Peyer's patch (tissue), 4 donors: ENCODE measurements around the gene ARMC3. TPM values are rescaled to one million over a fixed set of nuclear protein-coding genes. Genes with fewer than 3 reads are reported as not detected.
A peak's percentile ranks its signal among the peaks of the same experiment; 100 is the strongest.

Experiments
- DNase-seq, 3 donors: peaks; one replicate each; pipeline ENCODE4 v3.0.0-alpha.2; 2017 to 2019
- H3K27ac ChIP-seq, 4 donors: fragments of 200-600 bp; sonication (generic); one replicate each; pipeline ENCODE4 v1.5.1; 2016 to 2019
- H3K27me3 ChIP-seq, 2 donors: fragments of 200-600 bp; sonication (generic); one replicate each; pipeline ENCODE4 v1.5.1; 2019
- H3K36me3 ChIP-seq, 3 donors: fragments of 200-600 bp; sonication (generic); one replicate each; pipeline ENCODE4 v1.5.1; 2016 to 2019
- H3K4me1 ChIP-seq, 4 donors: fragments of 200-600 bp; sonication (generic); one replicate each; pipeline ENCODE4 v1.5.1; 2016 to 2019
- H3K4me3 ChIP-seq, 4 donors: fragments of 200-600 bp; sonication (generic); 1 replicate in 3 of 4; 2 replicates in 1 of 4; pipeline ENCODE4 v1.5.1; 2016 to 2019; ENCODE audit warnings: mild to moderate bottlenecking in 1 of 4
- H3K9me3 ChIP-seq, 4 donors: fragments of 200-600 bp; sonication (generic); one replicate each; pipeline ENCODE4 v1.5.1; 2016 to 2019; ENCODE audit warnings: mild to moderate bottlenecking in 1 of 4
- CTCF ChIP-seq, 6 experiments: fragments of 450-650 bp in 4 of 6; fragments of 200-600 bp in 2 of 6; sonication (generic) in 1 of 6; IDR thresholded peaks; one replicate each; pipeline ENCODE4 v1.5.1; 2017 to 2019; ENCODE audit warnings: antibody characterized with exemption in 6 of 6, mild to moderate bottlenecking in 3 of 6, moderate library complexity in 1 of 6
- POLR2A ChIP-seq, 2 donors: fragments of 450-650 bp; IDR thresholded peaks; one replicate each; pipeline ENCODE4 v1.5.1; 2017; ENCODE audit warnings: antibody characterized with exemption in 2 of 2, mild to moderate bottlenecking in 2 of 2, moderate library complexity in 2 of 2
- total RNA-seq, 4 donors: library from RNA; depleted of rRNA; stranded (reverse); fragments of >200 nt; gene quantifications; one replicate each; pipeline ENCODE4 v1.1.0, GENCODE V29; 2016

Gene ARMC3
- total RNA-seq, 4 donors from 2014 or later = not detected

- Histone ChIP-seq H3K4me3 (no peak overlapping the region), H3K4me1 (no peaks in the 10 kb centered on the region), H3K27ac (no peak overlapping the region), H3K27me3 (no peaks in the 10 kb centered on the region), H3K9me3 (no peaks in the 10 kb centered on the region), H3K36me3 (no peaks in the 10 kb centered on the region)
- TF ChIP-seq POLR2A (IDR thresholded peaks at IDR 0.05) (no peak), CTCF (IDR thresholded peaks at IDR 0.05) (no peak)
- DNase-seq = no peak
Observed at GRCh38 chr10:23073527-23073926, 145.7 kb downstream of the ARMC3 start.

GRCh38 chr10:23075672-23076071 lies 147.8 kb downstream of the ARMC3 start:
- H3K27me3 ChIP-seq = no peaks in the 10 kb centered on the region
- DNase-seq = no peak
- H3K9me3 ChIP-seq = no peaks in the 10 kb centered on the region
- TF ChIP-seq POLR2A (IDR thresholded peaks at IDR 0.05) = no peak
- TF ChIP-seq CTCF (IDR thresholded peaks at IDR 0.05) = no peak
- no peaks in the 10 kb centered on the region for H3K36me3 ChIP-seq
- H3K4me3 ChIP-seq = no peak overlapping the region
- no peaks in the 10 kb centered on the region for H3K4me1 ChIP-seq
- no peak overlapping the region for H3K27ac ChIP-seq

GRCh38 chr10:23078114-23078513 lies 150.3 kb downstream of the ARMC3 start:
- DNase-seq = no peak
- no peaks in the 10 kb centered on the region for H3K4me1 ChIP-seq
- H3K27ac ChIP-seq = no peak overlapping the region
- H3K9me3 ChIP-seq = no peaks in the 10 kb centered on the region
- no peak for TF ChIP-seq CTCF (IDR thresholded peaks at IDR 0.05)
- H3K36me3 ChIP-seq = no peaks in the 10 kb centered on the region
- no peaks in the 10 kb centered on the region for H3K27me3 ChIP-seq
- H3K4me3 ChIP-seq = no peak overlapping the region

- H3K27me3 ChIP-seq = no peaks in the 10 kb centered on the region
- TF ChIP-seq CTCF (IDR thresholded peaks at IDR 0.05) = no peak
- TF ChIP-seq POLR2A (IDR thresholded peaks at IDR 0.05) = no peak
- H3K4me1 ChIP-seq = no peaks in the 10 kb centered on the region
- H3K9me3 ChIP-seq = no peaks in the 10 kb centered on the region
- H3K27ac ChIP-seq = no peak overlapping the region
- no peaks in the 10 kb centered on the region for H3K36me3 ChIP-seq
- no peak for DNase-seq
- H3K4me3 ChIP-seq = no peak overlapping the region
Observed at GRCh38 chr10:23079700-23080099, 151.8 kb downstream of the ARMC3 start.

GRCh38 chr10:23080262-23080661 lies 152.4 kb downstream of the ARMC3 start:
- Histone ChIP-seq H3K9me3 (no peaks in the 10 kb centered on the region), H3K4me1 (no peaks in the 10 kb centered on the region), H3K36me3 (no peaks in the 10 kb centered on the region), H3K27me3 (no peaks in the 10 kb centered on the region), H3K4me3 (no peak overlapping the region), H3K27ac (no peak overlapping the region)
- TF ChIP-seq POLR2A (IDR thresholded peaks at IDR 0.05) = no peak
- TF ChIP-seq CTCF (IDR thresholded peaks at IDR 0.05) = no peak
- DNase-seq = no peak

- no peaks in the 10 kb centered on the region for H3K9me3 ChIP-seq
- DNase-seq = no peak
- no peaks in the 10 kb centered on the region for H3K36me3 ChIP-seq
- no peak for TF ChIP-seq CTCF (IDR thresholded peaks at IDR 0.05)
- H3K4me3 ChIP-seq = no peak overlapping the region
- no peaks in the 10 kb centered on the region for H3K27me3 ChIP-seq
- peak overlapping the region in 1 of 4 donors; percentile 5 for H3K27ac ChIP-seq
- H3K4me1 ChIP-seq = no peaks in the 10 kb centered on the region
Observed at GRCh38 chr10:23081221-23081750, 153.4 kb downstream of the ARMC3 start.
